Right forelimb (tissue), 1 donor: Measurements from ENCODE around the gene CADM2.

Experiments used
- DNase-seq: peaks from one replicate; pipeline ENCODE4 v3.0.0-alpha.2; 2018

The CADM2 gene

GRCh38 chr3:85208650-85209049 lies 249.9 kb downstream of the CADM2 start:
- DNase-seq: no peak

DNA sequence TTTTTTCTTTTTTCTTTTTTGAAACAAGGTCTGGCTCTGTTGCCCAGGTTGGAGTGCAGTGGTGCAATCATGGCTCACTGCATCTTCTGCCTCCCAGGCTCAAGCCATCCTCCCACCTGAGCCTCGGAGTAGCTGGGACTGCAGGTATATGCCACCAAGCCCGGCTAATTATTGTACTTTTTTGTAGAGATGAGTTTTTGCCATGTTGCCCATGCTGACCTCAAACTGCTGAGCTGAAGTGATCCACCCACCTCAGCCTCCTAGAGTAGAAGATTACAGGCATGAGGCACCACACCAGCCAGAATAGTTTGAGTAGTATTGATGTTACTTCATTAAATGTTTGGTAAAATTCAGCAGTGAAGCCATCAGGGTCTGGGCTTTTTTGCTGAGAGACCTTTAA lies 251.8 kb downstream of the CADM2 start:
- no peak for DNase-seq

- no peak for DNase-seq
These were observed 270.2 kb downstream of the CADM2 start for GRCh38 chr3:85228966-85229365.

DNA sequence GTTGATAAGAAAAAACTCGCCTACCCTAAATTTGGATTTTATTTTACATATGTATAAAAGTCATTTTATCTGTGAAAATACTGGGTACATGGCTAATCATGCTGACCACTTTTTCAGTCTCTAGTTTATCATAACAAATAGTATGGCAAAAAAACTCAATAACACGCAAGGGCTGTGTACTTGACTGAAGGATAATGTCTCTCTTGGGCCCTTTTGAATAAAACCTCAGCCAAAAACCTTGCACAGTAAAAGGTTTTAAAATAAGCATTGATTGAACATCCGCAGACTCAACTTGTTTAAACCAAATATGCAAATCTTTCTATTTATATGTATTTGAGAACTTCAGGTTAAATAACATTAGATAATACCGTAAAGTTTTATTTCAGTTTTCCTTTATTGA lies 285.3 kb downstream of the CADM2 start:
- DNase-seq: no peak

DNA sequence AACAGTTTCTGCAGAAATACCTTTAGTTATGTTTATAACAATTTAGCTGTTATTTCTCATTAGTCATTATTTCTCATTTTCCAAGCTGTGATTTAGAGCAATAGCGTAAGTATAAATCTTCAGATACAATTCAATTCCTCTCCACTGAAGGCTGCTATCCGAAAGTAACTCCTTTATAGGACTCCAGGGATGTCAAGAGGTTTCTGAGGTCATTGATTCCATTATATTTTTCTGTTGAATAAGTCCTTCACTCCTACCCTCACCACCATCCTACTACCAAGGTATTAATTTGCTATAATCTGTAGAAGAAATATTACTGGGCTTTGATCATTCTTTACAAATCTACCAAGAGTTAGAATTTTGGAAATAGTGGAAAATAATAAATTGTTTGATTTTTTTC lies 285.7 kb downstream of the CADM2 start:
- DNase-seq: no peak

DNA sequence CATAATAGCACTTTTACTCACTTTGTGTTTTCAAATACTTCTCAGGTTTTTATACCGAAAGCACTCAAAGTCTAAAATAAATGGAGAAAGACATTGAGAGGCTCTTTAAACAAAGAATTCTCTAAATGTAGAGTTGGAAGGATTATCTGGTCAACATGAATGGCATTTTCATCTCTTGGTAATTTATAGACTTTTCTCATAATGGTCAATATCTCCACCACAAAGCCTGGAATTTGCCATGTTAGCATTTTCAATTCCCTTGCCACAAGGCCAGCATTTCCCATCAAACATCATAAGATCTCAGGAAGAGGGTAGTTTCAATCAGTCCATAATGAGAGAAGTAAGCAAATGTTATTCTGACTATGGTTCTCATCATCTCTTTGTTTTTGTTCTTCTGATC lies 293.0 kb downstream of the CADM2 start:
- DNase-seq: no peak

DNA sequence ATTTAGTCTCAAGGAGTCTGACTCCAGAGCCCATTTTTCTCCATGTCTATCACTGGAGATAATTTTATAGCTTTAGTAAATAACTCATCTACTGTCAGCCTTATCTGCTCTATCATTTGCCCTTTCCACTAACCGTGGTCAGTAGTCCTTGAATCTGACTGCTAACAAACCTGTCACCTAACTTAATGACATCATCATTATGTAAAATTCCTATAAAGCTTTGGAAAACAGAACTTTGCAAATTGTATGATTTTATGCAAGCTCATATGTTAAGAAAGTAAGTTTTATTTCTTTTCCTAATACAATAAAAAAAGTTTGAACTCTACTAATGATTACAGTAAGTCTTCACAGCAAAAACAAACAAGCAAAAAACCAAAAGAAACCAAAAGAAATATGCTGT lies 293.9 kb downstream of the CADM2 start:
- DNase-seq: no peak

- DNase-seq: no peak
These were observed 295.9 kb downstream of the CADM2 start for GRCh38 chr3:85254738-85255137.

- no peak for DNase-seq
These were observed 297.2 kb downstream of the CADM2 start for GRCh38 chr3:85255949-85256348.

DNA sequence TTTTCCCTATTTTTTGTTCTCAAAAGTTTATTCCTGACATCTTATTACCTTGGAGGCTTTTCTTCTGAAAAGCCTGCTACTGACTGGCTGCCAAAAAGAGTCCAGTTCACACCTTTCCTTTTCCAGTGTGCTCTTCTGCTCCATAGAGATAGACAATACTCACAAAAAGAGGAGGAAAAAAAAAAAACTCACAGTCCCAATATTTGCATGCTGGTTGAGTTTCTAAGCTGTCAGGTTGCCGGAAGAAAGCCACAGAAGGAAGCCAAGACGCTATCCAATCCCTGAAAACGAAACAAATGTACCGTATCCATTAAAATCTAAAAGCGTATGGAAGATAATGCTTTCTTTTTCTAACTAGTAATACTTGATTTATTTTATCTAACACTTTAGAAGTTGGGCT lies 299.5 kb downstream of the CADM2 start:
- DNase-seq: no peak

DNA sequence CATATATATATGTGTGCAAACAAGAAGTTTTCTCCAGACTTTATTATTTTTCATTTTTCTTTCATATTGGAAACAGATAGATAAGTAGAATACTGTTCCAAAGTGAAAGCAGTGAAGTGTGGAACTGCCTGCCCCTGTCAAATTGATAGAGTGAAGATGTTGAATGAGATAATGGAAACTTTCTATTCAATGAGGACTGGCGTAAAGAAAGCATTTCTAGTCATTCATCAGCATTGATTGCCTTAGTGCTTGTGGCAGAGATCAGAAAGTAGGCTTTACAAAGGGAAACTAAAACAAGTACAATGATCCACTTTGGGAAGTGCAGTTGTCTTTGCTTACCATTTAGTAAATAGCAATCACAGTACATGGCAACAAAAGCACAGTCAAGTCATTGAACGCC lies 300.0 kb downstream of the CADM2 start:
- DNase-seq: no peak

GRCh38 chr3:85259748-85260147 lies 301.0 kb downstream of the CADM2 start:
- no peak for DNase-seq

DNA sequence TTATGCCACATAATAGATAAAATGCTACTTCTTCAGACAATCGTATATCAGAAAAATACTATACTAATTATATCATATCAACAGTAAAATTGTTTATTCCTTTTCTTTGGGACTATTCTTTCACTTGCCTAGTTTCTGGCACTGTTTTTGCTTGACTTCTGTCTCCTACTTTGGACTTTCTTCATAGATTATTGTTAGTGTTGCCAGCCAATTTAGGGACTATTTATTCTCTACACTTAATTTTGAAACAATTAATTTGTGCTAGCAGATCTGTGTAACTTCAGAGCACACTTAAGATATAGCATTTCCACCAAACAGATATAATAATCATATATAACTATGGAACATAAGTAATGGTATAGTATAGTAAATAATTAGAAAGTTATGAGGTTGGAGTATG lies 305.6 kb downstream of the CADM2 start:
- no peak for DNase-seq

- DNase-seq: no peak
These were observed 311.7 kb downstream of the CADM2 start for GRCh38 chr3:85270488-85270887.

- no peak for DNase-seq
These were observed 313.1 kb downstream of the CADM2 start for GRCh38 chr3:85271911-85272310.

DNA sequence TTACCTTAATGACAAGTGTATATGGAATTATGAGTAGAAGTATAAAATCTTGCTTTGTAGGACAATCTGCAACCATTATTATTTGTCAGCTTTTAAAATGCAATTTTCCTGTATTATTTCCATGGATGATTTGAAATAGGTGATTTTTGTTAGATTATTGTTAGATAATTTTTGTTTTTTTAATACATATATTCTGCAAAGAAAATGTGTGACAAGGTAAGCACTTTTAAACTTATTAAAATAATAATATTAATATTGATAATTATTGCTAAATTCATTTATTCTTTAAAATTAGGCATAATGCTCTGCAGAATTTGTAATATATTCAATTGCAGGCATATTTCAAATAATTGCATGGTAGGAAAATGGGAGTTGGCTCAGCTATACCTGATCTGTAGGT lies 329.5 kb downstream of the CADM2 start:
- DNase-seq: no peak

- no peak for DNase-seq
These were observed 338.5 kb downstream of the CADM2 start for GRCh38 chr3:85297291-85297690.

DNA sequence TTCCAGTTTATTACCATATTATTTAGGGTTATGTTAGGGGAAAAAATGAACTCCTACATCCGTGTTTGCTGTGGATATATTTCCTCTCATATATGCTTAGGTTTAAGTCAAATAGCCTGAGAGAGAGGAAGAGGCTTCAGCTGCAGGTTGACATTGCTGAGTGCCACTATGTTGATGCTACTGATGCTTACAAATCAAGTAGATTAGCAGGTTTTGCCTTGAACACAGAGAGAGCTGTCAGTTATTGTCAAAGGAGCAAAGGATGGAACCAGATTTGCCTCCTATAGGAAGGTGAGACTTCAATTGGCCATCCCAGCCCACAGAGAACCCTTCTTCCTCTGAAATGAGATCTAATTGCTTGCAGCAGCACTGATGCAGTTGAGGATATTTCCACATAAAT lies 339.2 kb downstream of the CADM2 start:
- no peak for DNase-seq

- DNase-seq: no peak
These were observed 344.4 kb downstream of the CADM2 start for GRCh38 chr3:85303156-85303555.

GRCh38 chr3:85304360-85304964 lies 345.7 kb downstream of the CADM2 start:
- no peak for DNase-seq

DNA sequence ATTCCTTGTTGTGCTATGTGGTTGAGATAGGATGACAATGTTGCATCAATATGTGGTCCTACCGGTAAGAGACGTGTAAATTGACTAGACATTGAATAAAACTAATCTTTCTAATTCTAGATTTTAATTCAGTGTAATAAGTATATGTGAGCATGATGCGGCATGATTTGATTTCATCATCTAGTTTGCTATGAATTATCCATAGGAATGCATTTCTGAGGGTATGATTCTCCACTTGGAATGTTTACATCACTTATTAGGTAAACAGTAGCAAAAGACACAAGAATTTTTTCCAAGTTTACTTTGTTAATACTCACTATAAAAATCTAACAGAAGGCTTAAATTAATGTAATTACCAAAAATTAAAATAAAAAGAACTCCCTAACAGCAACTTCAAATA lies 353.5 kb downstream of the CADM2 start:
- no peak for DNase-seq

DNA sequence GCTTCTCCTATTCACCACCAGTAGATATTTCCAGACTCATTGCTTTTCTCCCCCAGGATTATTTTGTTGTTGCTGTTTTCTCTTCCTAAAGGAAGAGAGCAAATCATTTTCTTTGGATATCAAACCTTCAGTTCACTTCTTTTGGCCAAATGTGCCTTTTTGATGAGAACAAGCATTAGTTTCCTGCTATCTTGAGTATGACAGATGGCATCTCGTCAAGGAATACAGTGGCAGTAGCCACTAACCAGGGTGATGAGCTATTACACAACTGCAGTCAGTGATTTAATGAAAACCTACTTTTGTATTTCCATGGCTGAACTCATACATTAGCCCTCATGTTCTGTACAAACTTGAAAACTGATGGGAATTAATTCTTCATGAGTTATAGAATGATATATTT lies 354.6 kb downstream of the CADM2 start:
- no peak for DNase-seq

- DNase-seq: no peak
These were observed 357.5 kb downstream of the CADM2 start for GRCh38 chr3:85316252-85316651.

DNA sequence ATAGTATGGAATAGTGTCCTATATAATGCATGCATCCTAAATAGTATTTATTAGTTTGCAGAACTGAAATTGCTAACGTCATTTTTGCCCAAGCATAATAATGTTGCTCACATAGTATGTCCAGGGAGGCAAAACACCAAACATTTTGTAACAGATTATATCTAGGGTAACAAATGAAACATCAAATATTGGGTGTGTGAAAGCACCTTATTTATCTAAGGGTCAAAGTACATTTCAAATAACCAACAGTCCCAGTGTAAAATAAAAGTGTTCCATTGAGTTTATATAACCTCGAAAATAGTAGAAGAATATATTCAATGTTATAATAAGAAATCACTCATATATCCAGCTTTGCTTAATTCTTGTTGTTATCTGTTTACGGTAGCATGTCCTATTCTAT lies 363.1 kb downstream of the CADM2 start:
- no peak for DNase-seq

DNA sequence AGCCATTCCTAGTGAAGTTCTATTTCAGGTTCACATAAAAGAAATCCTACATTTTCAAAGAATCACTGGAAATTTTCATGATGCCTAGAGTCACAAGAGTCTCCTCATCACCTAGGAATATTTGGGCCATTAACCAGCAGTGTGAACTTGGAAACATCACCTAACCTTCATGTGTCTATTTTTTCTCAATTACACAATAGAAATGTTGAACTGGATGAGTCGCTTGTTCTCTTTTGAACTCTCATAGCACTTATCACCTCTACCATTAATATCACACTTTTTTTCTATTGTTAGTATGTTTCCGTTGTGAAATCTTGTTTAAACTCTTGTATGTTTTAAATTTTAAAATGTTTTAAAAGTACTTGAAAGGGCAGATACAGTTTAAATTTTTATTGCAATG lies 371.3 kb downstream of the CADM2 start:
- no peak for DNase-seq

DNA sequence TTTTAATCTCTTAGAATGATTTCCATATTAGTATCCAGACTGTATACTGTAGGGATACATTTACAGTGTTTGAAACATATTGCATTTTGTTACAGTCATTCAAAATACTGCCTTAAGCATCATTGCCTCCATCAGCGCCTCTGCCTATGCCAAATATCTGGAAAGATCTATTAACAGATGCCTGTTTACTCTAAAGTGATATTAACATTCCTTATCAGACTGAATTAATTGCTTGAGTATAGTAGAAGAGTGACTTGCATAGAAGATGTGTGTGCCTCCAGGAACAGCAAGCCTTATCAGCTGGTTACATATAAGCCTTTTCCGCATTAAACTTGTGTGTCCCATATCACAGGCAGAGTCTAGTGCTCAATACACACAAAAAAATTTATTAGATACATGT lies 379.1 kb downstream of the CADM2 start:
- no peak for DNase-seq
